ENCODE data around the gene FSTL4.

FSTL4 gene

DNA sequence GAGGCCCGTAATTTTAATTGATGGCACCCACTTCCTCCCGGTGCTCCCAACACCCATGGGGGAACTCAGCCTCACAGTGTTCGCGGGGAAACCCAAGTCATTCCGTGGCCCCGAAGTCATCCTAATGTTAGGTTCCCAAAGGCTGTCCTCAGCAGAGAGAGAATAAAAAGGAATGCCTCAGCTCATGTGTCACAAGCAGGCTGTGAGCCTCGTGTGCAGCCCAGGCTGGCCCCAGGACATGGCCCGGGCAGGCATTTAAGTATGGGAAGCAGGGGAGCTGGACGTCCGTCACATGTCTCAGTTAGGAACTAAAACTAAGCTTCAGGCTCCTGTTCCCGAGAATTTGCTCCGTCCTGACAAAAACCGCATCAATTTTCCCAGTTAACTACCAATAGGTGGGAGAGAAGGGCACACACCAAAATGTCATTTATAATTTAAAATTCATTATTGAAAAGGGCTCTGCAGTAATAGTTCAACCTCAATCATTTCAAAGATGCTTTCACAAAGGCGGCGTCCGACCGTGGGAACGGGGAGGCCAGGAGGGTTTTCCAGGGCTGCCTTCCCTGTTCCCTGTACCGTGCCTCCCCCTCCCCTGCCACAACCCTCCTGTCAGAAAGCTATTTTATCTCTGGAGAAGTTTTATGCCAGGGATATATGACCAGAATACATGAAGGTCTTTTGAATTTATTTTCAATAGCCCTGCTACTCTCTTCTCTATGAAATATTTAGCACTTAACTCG lies 137.3 kb downstream of the FSTL4 start:
- no peak for DNase-seq

DNA sequence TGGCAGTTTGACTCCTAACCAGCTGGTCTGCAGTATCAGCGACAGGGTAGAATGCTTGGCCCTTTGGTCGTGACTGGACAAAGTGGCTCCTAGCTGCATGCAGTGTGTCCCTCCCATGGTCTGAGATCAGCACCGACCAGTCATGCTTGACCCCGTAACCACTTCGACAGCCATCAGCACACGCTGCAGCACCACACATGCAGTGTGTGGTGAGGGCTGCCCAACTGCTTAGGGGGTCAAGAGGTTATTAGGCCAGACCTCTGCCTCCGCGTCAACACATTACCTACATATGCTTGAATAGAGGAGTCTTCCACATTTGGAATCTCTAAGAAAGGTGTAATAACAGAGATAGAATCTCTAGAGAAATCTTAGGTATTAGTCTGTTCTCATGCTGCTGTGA lies 139.1 kb downstream of the FSTL4 start:
- no peak for DNase-seq

DNA sequence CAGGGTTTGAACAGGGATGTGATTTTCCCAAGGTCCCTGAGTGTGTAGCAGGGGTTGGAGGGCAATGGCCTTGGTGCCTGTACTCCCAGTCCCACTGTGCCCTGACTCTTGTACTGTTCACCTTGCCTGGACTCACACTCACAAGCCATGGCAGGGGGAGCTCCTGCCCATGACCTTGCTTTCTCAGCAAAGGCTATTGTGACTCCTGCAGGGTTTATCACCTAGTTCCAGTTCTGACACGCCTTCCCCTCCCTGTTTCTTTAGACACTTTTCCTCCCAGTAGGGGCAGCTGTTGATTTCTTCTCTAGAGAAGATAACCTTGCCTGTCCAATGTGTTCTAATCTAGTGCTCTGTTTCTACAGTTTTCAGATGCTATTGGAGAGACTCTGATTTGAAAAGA lies 139.5 kb downstream of the FSTL4 start:
- no peak for DNase-seq

DNA sequence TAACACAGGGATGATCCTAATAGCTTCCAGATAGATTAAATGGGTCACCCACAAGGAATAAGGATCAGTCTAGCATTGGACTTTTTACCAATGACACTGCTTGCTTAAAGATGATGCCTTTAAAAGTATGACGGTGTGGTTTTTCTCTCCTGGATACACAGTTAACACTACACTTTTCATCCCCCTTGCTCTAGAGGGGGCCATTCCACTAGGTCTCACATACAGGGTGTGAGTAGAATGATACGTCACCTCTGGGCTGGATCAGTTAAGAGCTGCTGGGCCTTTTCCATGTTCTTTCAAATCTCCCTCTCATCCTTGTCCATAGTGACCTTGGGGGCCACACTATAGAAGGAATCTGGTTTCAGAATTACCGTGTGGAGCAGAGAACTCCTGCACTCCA lies 140.6 kb downstream of the FSTL4 start:
- no peak for DNase-seq

DNA sequence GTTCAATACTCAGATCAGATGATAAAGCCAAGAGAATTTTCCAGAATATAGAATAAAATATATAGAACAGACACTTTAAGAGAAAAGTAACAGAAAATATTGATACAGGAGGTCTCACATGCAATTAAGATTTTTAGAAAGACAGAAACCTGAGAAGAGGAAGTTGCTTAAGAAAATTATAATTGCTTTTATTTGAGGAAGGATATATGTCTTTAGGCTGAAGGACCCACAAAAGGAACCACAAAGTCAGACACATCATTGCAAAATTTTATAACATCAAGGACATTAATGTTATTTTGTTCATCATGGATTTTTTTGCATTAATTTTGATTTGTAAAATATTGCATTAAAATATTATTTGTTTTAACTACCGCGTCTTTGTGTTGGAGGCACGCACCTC lies 141.5 kb downstream of the FSTL4 start:
- no peak for DNase-seq

DNA sequence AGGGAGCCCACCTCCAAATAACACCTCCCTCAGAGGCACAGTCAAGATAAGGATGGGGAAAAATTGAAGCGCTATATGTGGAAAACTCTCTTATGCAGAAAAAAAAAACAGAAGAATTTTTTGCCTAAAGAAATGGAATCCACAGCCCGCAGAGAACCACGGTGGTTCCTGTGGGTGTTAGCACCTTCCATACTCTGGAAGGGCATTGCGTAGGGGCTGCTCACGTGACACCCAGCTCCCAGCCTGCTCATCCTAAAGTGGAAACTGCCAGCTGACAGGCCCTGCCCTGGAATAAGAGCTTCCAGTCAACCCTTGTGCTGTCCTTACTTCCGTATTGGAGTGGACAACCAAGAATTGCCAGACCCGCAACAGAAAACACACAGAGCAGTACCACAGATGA lies 142.5 kb downstream of the FSTL4 start:
- no peak for DNase-seq

DNA sequence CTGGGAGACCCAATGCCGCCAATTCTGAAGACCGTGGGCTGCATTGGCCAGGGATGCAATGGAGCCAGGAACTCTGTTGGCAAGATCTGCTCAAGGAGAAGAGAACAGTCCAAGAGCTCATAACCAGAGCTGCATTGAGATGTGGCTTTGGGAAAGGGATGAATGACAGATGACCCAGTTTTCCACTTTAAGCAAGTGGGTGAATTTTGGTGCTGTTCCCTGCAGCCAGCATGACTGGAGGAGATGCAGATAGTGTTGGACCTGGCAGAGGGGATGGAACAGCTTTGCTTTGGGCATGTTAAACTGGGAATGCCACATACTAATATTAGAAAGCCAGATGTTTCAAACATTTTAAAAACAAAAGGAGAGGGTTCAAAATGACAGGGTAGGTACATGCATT lies 143.1 kb downstream of the FSTL4 start:
- DNase-seq: no peak

DNA sequence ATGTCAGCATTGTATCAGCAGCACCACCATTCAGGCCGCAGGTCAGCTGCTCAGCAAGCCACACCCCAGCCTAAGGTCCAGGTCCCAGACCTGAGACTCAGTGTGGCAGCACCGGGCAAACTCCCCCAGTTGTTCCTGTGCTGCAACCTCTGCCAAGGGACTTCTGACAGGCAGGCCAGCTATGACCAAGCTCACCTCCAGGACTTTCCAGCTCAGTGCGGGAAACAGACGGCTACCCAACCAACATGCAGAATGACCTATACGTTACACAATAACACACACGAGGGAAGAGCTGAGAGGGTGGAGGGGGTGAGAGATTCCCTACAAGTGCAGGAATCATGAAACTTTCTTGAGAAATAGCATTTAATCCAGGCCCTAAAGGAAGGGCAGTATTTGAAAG lies 143.7 kb downstream of the FSTL4 start:
- DNase-seq: no peak

DNA sequence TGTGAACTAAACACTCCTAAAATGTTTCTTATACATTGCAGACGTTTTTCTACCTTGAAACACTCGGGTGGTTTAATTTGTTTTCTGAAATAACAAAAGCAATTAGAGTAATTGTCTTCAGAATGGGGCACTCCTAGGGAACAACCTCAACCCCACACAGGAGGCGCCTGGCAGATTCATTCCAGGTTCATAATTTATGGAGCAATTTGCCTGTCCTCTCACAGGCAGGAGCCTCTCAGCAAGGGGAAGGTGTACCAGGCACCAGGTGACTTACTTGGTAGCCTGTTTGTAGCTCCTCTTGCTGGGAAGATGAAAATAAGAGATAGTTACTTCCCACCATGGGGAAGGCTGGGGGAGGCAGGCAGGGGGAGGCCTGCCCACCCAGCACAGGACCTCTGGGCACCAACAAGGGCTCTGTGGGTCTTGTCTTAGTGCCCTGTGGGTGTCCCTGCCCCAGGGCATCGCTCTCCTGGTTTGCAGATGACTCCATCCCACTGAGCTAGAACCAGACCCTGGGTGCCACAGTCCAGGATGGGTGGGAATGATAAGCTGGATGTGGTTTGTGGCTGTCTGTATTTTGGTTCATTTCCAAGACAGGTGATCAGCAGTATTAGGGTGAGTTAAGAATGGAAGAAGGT lies 144.4 kb downstream of the FSTL4 start:
- no peak for DNase-seq

DNA sequence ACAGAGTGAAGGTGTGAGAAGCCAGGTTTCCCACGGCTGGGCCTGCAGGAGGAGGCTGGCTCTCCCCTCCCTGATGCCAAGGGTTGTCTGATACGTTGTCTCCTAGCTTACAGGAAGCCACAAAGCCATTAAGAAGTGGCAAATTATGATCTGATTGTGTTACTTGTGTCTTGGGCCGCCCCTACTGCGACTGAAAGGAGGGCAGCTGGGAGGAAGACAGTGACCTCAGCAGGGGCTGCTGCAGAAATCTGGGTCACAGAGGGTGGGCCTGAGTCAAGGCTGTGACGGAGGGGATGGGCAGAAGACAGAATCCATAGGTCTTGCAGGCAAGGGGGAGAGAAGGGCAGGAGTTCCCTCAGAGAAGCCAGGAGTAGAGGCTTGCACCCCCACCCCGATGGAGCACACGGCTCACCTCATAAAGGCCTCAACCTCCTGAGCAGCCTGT lies 145.0 kb downstream of the FSTL4 start:
- peak; percentile 7 for DNase-seq

DNA sequence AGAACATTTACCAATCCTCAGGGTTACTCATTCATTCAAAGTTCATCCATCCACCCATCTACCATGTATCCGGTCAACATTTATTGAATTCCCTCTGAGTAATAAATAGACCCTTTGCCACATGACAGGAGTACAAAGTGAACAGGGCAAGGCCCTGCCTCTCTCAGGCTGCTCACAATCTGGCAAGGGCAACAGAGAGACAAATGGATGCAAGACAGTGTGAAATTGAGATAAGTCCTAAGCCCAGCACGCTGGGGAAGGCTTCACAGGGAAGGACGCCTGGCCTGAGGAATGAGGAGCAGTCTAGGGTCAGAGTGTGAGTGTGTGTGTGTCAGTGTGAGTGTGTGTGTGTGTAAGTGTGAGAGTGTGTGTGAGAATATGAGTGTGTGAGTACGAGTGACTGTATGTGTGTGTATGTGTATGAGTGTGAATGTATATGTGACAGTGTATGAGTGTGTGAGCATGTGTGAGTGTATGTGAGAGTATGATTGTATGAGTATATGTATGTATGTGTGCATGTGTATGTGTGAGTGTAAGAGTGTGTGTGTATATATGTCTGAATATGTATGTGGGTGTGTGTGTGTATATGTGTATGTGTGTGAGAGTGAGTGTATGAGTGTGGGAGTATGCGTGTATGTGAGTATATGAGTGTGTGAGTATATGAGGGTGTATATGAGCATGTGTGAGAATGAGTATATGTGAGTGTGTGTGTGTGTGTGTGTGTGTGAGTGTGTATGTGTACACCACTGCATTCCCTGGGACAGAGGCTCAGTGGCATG lies 145.6 kb downstream of the FSTL4 start:
- DNase-seq: no peak

DNA sequence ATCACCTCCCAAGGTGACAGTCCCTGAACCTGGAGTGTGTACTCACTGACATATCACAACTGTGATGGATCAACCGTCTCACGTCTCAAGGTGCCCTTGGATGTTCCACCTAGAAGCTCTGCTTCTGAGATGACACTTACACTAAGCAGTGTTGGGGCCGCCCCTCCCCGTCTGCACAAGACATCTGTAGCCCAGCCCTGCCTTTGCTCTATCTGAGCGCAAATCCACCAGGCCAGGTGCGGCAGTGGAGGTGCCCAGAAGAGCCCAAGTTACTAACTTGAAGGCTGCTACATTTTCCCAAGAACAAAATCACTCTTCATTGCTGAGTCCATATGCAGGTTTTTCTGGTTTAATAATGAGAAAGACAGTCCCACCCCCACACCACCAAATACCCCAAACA lies 148.3 kb downstream of the FSTL4 start:
- no peak for DNase-seq

DNA sequence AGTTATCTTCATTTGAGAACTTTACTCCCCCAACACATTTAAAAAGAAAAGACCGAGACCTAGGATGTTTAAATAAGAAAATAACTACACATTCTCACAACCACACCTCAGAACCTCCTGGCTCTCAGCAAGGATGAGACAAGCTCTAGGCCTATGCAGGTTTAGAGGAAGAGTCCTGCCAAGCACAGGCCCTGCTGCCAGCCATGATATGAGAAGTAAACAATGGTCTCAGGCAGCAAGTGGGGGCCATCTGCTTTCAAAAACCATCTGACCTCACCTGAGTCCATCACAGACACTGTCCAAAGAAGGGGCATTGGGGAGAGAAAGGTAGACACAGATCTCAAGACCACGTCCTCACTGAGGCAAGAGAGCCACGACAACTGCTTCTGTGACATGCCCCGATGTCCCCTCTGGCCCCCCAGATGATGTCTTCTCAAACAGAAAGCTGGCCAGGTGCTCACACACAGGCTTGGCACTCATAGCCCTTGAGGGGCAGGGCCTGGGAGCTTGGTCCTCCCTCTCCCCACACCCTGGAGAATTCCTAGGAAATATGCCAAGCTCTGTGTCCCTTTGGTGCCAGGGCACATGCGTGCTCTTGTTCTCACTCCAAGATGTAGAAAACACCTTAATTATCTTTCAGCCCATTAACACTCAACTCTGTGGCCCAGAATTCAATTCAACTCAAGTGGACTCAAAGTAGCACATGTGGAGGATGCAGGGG lies 150.4 kb downstream of the FSTL4 start:
- DNase-seq: no peak

DNA sequence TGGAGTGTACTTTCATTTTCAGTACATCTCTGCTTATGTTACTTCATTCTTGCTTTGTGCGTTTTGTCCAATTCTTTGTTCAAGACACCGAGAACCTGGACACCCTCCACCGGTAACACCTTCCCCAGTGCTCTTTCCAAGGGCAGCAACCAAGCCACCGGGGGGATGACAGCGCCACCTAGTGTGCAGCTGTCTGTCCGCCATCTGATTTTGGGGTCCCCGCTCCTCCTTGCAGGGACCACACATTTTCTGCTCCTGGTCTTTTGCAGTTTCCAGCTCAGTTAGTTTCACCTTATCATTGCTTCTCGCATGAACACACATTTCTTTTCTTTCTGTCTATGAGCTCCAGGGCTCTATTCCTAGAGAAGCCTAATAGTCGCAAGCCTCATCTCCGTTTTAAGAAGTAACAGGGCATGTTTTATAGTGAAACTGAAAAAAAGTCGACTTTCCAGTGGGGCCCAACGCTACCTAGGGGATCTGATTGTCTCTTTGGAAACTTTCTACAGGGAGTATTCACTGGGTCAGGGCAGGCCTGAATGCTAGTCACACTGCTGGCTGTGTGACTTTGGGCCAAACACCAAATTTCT lies 152.1 kb downstream of the FSTL4 start:
- DNase-seq: peak; percentile 22

DNA sequence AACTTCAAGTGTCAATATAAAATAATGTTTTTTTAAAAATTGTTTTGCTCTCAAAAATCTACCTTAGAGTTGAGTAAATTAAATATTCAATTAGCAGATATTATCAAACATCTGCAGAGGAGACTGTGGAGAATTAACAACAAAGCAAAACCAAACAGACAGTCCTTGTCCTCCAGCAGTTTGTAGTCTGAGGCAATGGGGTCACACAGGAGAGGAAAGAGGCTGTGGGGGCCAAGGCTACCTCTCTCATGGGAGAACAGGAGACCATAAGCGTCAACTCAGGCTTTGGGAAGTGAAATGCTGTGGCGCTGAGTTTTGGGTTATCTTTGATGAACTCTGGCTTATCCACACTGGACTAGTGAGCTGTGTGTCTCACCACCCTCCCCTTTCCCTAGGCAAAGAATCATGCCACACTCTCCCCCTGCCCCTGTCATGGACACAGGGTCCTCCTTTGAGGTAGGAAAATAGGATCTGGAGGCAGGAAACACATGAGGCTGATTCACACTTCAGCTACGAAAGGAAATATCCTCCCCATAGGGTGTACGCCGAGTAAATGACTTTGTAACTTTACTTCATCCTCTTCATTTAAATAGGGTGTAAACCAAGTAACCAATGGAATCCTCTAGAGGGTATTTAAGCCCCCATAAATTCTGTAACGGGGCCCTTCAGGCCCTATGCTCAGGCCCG lies 152.7 kb downstream of the FSTL4 start:
- no peak for DNase-seq

DNA sequence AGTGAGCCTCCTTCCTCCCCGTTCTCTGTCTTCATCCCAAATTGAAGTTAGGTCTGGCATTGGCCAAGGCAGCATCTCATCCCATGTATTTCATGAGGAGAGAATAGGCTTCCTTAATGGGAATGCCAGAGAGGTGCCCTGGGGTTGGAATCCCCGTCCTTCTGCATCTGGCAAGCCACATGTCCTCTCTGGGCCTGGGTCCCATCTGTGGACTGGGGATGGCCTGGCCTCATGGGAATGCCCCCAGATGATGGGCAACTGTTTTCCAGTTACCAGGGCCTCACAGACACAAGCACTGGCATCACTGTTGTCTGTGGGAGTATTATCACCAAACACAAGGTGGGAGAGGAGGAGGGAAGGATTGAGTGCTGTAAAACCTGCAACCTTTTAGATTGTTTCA lies 153.9 kb downstream of the FSTL4 start:
- DNase-seq: no peak

DNA sequence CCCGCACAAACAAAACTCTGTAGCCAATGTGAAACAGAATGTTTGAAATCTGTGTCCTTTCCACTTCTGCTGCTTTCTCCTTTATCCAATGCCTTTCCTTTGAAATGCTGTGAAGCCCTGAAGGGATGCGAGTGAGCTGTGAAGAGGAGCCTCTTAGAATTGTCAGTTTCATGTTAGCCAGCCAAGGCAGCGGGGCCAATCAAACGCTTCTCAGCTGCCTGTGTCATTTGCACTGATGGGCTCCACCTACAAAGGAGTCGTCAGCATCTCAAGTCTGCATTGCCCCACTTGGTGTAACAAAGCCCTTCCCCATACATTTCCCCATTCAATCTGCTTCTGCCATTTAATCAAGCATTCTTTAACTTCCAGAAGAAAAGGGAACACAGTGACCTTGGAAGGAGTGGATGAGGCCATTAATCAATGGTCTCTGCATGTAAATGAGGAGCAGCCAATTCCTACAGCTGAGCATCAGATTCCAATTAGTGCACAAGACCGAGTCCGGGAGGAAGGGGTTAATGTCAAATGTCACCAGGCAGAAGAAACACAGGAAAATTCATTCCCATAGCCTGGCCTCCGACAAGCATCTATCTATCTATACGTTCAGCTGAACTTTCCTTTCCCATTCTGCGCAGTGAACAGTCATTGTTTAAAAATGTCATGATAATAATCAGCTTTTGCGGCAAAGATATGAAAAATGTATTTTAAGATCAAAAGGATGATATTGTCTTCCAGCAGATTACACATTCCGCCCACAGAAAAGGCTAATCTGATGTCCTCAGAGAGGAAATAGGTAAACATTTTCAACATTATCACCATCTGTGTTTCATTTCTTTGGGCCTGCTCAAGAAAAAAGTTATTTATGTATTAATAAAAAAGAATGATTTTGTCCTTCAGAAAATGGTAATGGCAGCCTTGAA lies 154.6 kb downstream of the FSTL4 start:
- no peak for DNase-seq

DNA sequence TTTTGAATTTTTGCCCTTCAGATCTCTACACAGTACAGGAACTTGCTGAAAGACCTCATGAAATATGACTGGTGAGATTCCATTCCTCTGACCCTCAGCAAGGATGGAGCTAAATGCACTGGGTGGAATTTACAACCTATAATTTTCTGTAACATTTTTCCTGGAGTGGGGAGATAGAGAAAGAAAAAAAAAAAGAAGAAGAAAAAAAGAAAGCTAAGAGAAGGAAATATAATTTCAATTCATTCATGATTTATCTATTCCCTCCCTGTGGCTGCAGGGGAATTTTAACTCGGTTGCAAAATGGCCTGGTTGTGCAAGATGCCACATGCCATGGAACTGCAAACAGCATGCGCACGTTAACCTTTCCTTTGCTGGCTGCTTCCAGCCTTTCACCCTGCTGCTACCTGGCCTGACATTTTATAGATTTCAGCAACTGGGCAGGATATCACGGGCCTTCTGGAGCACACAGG lies 155.4 kb downstream of the FSTL4 start:
- no peak for DNase-seq

DNA sequence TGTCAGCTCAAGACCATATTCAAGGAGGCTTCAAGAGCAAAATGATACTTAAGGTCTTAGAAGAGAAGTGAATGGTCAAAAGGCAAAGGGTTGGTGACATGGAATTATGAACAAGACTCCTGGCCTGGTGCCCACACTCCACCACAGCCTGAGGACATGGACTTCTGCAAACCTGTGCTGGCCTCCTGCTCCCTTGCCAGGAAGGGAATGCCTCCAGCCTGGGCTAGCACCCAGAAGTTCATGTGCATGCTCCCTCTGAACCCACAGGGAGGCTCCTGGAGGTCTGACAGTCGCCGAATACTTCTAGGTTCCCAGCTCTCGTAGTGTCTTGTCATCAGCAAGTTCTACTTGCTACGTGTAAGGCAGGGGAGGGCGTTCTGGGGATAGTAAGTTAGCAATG lies 156.7 kb downstream of the FSTL4 start:
- no peak for DNase-seq

DNA sequence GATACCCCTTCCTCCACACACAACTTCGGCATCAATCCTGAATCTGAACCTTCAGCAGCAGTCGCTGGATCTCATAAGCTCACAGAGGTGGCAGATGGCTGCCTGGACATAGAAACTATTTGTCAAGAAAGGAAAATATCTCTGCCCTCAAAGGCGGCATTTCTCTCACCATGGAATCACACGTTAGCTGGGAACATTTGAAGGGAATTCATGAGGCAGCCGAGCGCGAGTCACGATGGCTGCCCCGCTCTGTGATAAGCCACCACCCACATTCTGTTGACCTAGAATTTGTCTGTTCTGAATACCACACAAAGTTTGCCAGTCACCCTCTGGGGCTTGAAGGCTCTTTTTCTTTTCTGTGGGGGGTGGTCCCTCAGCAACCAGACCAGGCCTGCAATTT lies 157.9 kb downstream of the FSTL4 start:
- no peak for DNase-seq

DNA sequence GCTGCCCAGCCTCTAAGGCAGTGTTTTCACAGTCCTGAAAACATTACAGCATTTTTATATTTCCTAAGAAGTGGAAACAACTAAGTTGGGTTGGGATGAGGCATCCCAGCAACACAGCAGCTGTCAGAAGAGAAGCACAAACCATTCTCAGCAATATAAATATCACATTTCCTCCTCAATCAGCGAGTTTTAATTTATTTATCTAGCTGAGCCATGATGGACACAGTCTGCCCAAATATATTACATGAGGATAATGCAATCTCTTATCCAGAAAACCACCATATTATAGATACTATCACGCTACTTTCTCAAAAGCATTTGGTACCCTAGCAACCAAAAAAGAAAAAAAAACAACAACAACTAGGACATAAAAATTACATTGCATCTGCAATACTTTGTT lies 158.5 kb downstream of the FSTL4 start:
- no peak for DNase-seq
